Testis (tissue), 3 donors: Measurements from ENCODE around the gene CD3D. TPM values are rescaled to one million over a fixed set of nuclear protein-coding genes. Genes with fewer than 3 reads are reported as not detected.

Experiments
- DNase-seq: peaks from one replicate; pipeline ENCODE4 v3.0.0-alpha.2; 2019
- H3K27ac ChIP-seq, 2 donors: fragments of 200-600 bp; sonication (generic); one replicate each; pipeline ENCODE4 v1.5.1; 2019
- H3K27me3 ChIP-seq: fragments of 200-600 bp; sonication (generic); one replicate; pipeline ENCODE4 v1.5.1; 2019
- H3K36me3 ChIP-seq: fragments of 200-600 bp; sonication (generic); one replicate; pipeline ENCODE4 v1.5.1; 2017; ENCODE audit warnings: low read depth; ENCODE audit errors: missing control alignments
- H3K4me1 ChIP-seq: fragments of 200-600 bp; sonication (generic); one replicate; pipeline ENCODE4 v1.5.1; 2019
- H3K4me3 ChIP-seq, 2 donors: fragments of 200-600 bp; sonication (generic); one replicate each; pipeline ENCODE4 v1.5.1; 2017 to 2019
- H3K9me3 ChIP-seq: fragments of 200-600 bp; sonication (generic); one replicate; pipeline ENCODE4 v1.5.1; 2017
- POLR2A ChIP-seq: fragments of 450-650 bp; IDR thresholded peaks from one replicate; pipeline ENCODE4 v1.6.1; 2017; ENCODE audit warnings: antibody characterized with exemption, mild to moderate bottlenecking, moderate library complexity
- WGBS, 2 donors: methylation state at CpG; one replicate each; pipeline ENCODE4 v1.1.5; 2018; 5-methylcytosine and 5-hydroxymethylcytosine counted together
- intact Hi-C: fragments of 100-400 bp; cut with DNase I; formaldehyde crosslinking; loops from one replicate; pipeline ENCODE4 v1.15.1; 2023; ENCODE audit warnings: low total_unique reads
- polyA plus RNA-seq: library from polyadenylated mRNA; stranded (reverse); fragments of 350-450 nt; fragmentation: Illumina TruSeq; extraction: RNeasy Lipid Tissue Mini Kit (QIAGEN cat#74804); gene quantifications from one replicate; pipeline ENCODE4 v1.2.3, GENCODE V29; 2014; ENCODE audit warnings: low read depth, low replicate concordance; ENCODE audit not compliant: insufficient read depth
- total RNA-seq, 2 donors: library from RNA; depleted of rRNA; stranded (reverse); fragments of >200 nt; gene quantifications; one replicate each; pipeline ENCODE4 v1.2.3, GENCODE V29; 2016
- TF ChIP-seq, protein P1 (sequence below), 3 experiments: fragments of 450-650 bp in 2 of 3; fragments of 200-600 bp in 1 of 3; sonication (generic) in 1 of 3; IDR thresholded peaks; one replicate each; pipeline ENCODE4 v1.5.1; 2016 to 2019; ENCODE audit warnings: antibody characterized with exemption in 3 of 3, mild to moderate bottlenecking in 2 of 3, moderate library complexity in 1 of 3

The CD3D gene
- total and polyA plus RNA-seq, 3 donors from 2014 or later = 1.8 to 7.2 TPM; not detected in 1

DNA sequence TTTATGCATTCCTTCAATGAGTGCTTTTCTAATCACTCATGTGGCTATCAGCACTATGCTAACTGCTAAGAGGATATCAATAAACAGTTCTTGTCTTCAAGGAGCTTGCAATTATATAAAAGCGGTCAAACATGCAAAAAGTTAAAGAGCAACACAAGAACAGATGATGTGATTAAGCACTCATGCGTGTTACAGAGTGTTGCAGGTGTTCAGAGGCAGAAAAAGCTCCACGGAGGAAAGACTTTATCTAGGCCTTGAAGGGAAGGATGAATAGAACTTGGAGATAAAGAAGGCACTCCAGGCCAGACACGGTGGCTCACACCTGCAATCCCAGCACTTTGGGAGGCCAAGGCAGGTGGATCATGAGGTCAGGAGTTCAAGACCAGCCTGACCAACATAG is 24.4 kb downstream of the CD3D start:
- intact Hi-C loops = no loop called here
- Histone ChIP-seq H3K4me3 (no peak overlapping the region), H3K27ac (no peak overlapping the region), H3K36me3 (no peaks in the 10 kb centered on the region), H3K27me3 (no peaks in the 10 kb centered on the region), H3K9me3 (no peaks in the 10 kb centered on the region), H3K4me1 (peaks cover 7% of the 10 kb centered on the region)
- TF ChIP-seq, protein P1, sequence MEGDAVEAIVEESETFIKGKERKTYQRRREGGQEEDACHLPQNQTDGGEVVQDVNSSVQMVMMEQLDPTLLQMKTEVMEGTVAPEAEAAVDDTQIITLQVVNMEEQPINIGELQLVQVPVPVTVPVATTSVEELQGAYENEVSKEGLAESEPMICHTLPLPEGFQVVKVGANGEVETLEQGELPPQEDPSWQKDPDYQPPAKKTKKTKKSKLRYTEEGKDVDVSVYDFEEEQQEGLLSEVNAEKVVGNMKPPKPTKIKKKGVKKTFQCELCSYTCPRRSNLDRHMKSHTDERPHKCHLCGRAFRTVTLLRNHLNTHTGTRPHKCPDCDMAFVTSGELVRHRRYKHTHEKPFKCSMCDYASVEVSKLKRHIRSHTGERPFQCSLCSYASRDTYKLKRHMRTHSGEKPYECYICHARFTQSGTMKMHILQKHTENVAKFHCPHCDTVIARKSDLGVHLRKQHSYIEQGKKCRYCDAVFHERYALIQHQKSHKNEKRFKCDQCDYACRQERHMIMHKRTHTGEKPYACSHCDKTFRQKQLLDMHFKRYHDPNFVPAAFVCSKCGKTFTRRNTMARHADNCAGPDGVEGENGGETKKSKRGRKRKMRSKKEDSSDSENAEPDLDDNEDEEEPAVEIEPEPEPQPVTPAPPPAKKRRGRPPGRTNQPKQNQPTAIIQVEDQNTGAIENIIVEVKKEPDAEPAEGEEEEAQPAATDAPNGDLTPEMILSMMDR (IDR thresholded peaks at IDR 0.05) = no peak
- TF ChIP-seq POLR2A = no peak
- WGBS, 2 donors = 75 to 76% methylated on average over 4 of the region's 4 CpGs
- no peak for DNase-seq

DNA sequence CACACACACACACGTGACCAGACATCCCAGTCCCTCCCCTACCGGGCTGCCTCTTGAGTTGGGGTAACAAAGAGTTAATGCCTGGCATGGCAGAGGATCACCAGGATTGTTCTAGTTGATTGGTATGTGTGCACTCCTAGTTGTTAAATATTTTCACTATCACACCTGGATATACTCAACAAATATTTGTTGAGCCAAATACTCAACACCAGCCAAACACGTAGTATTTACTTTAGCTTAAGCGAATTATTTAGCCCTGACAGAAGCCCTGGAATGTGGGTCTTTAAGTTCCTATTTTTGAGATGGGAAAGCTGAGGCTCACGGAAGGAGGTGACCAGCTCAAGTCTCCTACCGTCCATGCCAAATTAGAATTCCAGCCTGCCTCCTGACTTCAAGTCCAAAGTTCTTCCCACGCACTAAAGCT is 27.5 kb downstream of the CD3D start:
- Histone ChIP-seq H3K27me3 (no peaks in the 10 kb centered on the region), H3K4me1 (peaks cover 7% of the 10 kb centered on the region), H3K9me3 (no peaks in the 10 kb centered on the region), H3K27ac (no peak overlapping the region), H3K36me3 (no peaks in the 10 kb centered on the region), H3K4me3 (no peak overlapping the region)
- intact Hi-C loops = no loop called here
- TF ChIP-seq POLR2A = no peak
- TF ChIP-seq, protein P1 (IDR thresholded peaks at IDR 0.05) = no peak
- WGBS, 2 donors = 67 to 76% methylated on average over 7 of the region's 7 CpGs
- DNase-seq = no peak

DNA sequence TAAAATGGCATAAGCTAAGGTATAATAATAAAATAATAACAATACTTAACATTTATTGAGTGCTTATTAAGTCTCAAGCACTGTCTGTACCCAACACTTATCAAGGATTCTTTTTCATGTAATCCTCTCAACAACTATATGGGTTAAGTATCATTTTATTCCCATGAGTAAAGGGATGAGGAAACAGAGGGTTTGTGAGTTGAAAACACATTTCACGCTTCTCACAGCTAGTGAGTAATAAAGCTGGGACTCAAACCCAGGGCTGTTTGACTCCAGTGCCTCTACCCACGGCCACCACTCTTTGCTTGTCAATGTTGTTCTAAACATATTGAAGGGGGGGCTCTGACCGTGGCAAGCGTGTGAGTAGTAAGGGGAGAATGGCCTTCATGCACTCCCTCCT is 29.3 kb downstream of the CD3D start:
- intact Hi-C loops = no loop called here
- no peak overlapping the region for H3K27ac ChIP-seq
- 64% methylated on average over 4 of the region's 4 CpGs for WGBS, 2 donors
- H3K4me3 ChIP-seq = no peak overlapping the region
- no peaks in the 10 kb centered on the region for H3K27me3 ChIP-seq
- H3K4me1 ChIP-seq = peaks cover 7% of the 10 kb centered on the region
- no peaks in the 10 kb centered on the region for H3K36me3 ChIP-seq
- TF ChIP-seq, protein P1 (IDR thresholded peaks at IDR 0.05) = no peak
- H3K9me3 ChIP-seq = no peaks in the 10 kb centered on the region
- DNase-seq = no peak

DNA sequence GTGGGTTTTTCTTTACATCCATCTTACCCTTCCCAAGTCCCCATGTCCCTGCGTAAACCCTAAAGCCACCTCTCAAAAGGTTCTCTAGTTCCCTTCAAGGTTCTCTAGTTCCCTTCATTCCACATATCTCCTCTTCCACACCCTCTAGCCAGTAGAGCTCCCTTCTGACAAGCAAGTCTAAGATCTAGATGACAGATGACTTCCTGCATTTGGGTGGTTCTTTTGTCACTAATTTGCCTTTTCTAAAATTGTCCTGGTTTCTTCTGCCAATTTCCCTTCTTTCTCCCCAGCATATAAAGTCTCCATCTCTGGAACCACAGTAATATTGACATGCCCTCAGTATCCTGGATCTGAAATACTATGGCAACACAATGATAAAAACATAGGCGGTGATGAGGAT is 30.2 kb downstream of the CD3D start:
- WGBS, 2 donors = 85 to 86% methylated on average over 2 of the region's 2 CpGs
- Histone ChIP-seq H3K4me3 (no peak overlapping the region), H3K27me3 (no peaks in the 10 kb centered on the region), H3K27ac (no peak overlapping the region), H3K9me3 (no peaks in the 10 kb centered on the region), H3K4me1 (peaks cover 7% of the 10 kb centered on the region), H3K36me3 (no peaks in the 10 kb centered on the region)
- no peak for TF ChIP-seq POLR2A
- TF ChIP-seq, protein P1 (IDR thresholded peaks at IDR 0.05) = no peak
- no peak for DNase-seq
- intact Hi-C loops = no loop called here

DNA sequence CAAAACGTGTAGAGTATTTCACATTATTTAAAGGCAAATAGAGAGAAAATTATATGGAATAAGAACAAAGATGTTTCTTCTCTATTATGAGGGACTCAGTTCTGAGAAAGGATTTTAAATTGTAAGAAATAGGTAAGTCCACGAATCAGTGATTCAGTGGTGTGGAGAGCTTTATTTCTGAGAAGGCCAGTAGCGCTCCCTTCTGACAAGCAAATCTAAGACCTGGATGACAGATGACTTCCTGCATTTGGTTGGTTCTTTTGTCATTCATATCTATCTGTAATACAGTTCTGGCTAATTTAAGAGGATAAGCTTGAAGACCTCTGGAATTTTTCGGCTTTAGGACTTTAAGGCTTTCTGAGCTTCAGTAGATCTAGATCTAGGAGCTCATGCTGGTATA is 31.0 kb downstream of the CD3D start:
- Histone ChIP-seq H3K36me3 (no peaks in the 10 kb centered on the region), H3K27me3 (no peaks in the 10 kb centered on the region), H3K4me3 (no peak overlapping the region), H3K27ac (no peak overlapping the region), H3K4me1 (peaks cover 2% of the 10 kb centered on the region), H3K9me3 (no peaks in the 10 kb centered on the region)
- no peak for DNase-seq
- no peak for TF ChIP-seq POLR2A
- TF ChIP-seq, protein P1 (IDR thresholded peaks at IDR 0.05) = no peak
- intact Hi-C loops = no loop called here
- 79 to 81% methylated on average over 4 of the region's 4 CpGs for WGBS, 2 donors
